Hematopoietic multipotent progenitor cell treated with erythropoietin and hydrocortisone succinate and interleukin-3 and kit ligand, for 8 days (in vitro differentiated cells): ENCODE data around the gene IGF1R.

Source experiments
- DNase-seq: peaks from one replicate; pipeline ENCODE4 v3.0.0-alpha.2; 2015

Gene IGF1R

GRCh38 chr15:98838387-98839259 is 190.3 kb downstream of the IGF1R start:
- no peak for DNase-seq

- DNase-seq = peak; percentile 84
Observed at GRCh38 chr15:98840053-98840452, 191.7 kb downstream of the IGF1R start.

- DNase-seq = no peak
Observed at GRCh38 chr15:98841419-98841970, 193.2 kb downstream of the IGF1R start.

GRCh38 chr15:98842192-98842972 is 194.0 kb downstream of the IGF1R start:
- no peak for DNase-seq

GRCh38 chr15:98842973-98843285 is 194.6 kb downstream of the IGF1R start:
- DNase-seq = no peak

- DNase-seq = no peak
Observed at GRCh38 chr15:98843844-98844243, 195.5 kb downstream of the IGF1R start.

GRCh38 chr15:98844261-98844660 is 195.9 kb downstream of the IGF1R start:
- DNase-seq = no peak

GRCh38 chr15:98845138-98845884 is 197.0 kb downstream of the IGF1R start:
- DNase-seq = peak; percentile 37

- peak; percentile 84 for DNase-seq
Observed at GRCh38 chr15:98850961-98851572, 202.7 kb downstream of the IGF1R start.

GRCh38 chr15:98853161-98853560 is 204.8 kb downstream of the IGF1R start:
- DNase-seq = peak; percentile 90

GRCh38 chr15:98853617-98854420 is 205.5 kb downstream of the IGF1R start:
- no peak for DNase-seq

GRCh38 chr15:98854496-98854895 is 206.2 kb downstream of the IGF1R start:
- no peak for DNase-seq

- no peak for DNase-seq
Observed at GRCh38 chr15:98855067-98855814, 206.9 kb downstream of the IGF1R start.

GRCh38 chr15:98855815-98856531 is 207.6 kb downstream of the IGF1R start:
- DNase-seq = no peak

GRCh38 chr15:98856532-98856907 is 208.2 kb downstream of the IGF1R start:
- no peak for DNase-seq

GRCh38 chr15:98858610-98859023 is 210.3 kb downstream of the IGF1R start:
- peak; percentile 53 for DNase-seq

- DNase-seq = no peak
Observed at GRCh38 chr15:98859149-98859548, 210.8 kb downstream of the IGF1R start.

- no peak for DNase-seq
Observed at GRCh38 chr15:98860281-98861041, 212.1 kb downstream of the IGF1R start.

- DNase-seq = no peak
Observed at GRCh38 chr15:98861188-98861587, 212.8 kb downstream of the IGF1R start.

GRCh38 chr15:98863983-98864382 is 215.6 kb downstream of the IGF1R start:
- DNase-seq = no peak
